Measurements from ENCODE around the gene STPG2.
"Not testable (repeated sequence)": the region's sequence is repeated elsewhere in the genome, so short reads cannot be mapped to it uniquely, and the experiment has no call there.

The STPG2 gene

GRCh38 chr4:97639961-97640360, 503.3 kb downstream of the STPG2 start:
- no peak for DNase-seq (ENCODE audit: low read depth in 2 of 2)

- DNase-seq (ENCODE audit: low read depth in 2 of 2), result not testable (repeated sequence)
These were observed 509.4 kb downstream of the STPG2 start for GRCh38 chr4:97633831-97634230.

GRCh38 chr4:97627750-97628149, 515.5 kb downstream of the STPG2 start:
- DNase-seq (ENCODE audit: low read depth in 2 of 2), result no peak

- no peak for DNase-seq (ENCODE audit: low read depth in 2 of 2)
These were observed 519.1 kb downstream of the STPG2 start for GRCh38 chr4:97624204-97624603.

GRCh38 chr4:97605932-97606331, 537.3 kb downstream of the STPG2 start:
- no peak for DNase-seq (ENCODE audit: low read depth in 2 of 2)

GRCh38 chr4:97593248-97593647, 550.0 kb downstream of the STPG2 start:
- DNase-seq (ENCODE audit: low read depth in 2 of 2), result no peak

- no peak for DNase-seq (ENCODE audit: low read depth in 2 of 2)
These were observed 553.0 kb downstream of the STPG2 start for GRCh38 chr4:97590266-97590665.

- no peak for DNase-seq (ENCODE audit: low read depth in 2 of 2)
These were observed 553.6 kb downstream of the STPG2 start for GRCh38 chr4:97589481-97590196.

GRCh38 chr4:97587912-97588311, 555.4 kb downstream of the STPG2 start:
- no peak for DNase-seq (ENCODE audit: low read depth in 2 of 2)

- no peak for DNase-seq (ENCODE audit: low read depth in 2 of 2)
These were observed 558.0 kb downstream of the STPG2 start for GRCh38 chr4:97585274-97585673.

GRCh38 chr4:97582890-97583289, 560.4 kb downstream of the STPG2 start:
- DNase-seq (ENCODE audit: low read depth in 2 of 2), result no peak

- no peak for DNase-seq (ENCODE audit: low read depth in 2 of 2)
These were observed 566.3 kb downstream of the STPG2 start for GRCh38 chr4:97577004-97577403.

GRCh38 chr4:97560009-97560408, 583.3 kb downstream of the STPG2 start:
- no peak for DNase-seq (ENCODE audit: low read depth in 2 of 2)

- no peak for DNase-seq (ENCODE audit: low read depth in 2 of 2)
These were observed 585.0 kb downstream of the STPG2 start for GRCh38 chr4:97558204-97558778.

- DNase-seq (ENCODE audit: low read depth in 2 of 2), result not testable (repeated sequence)
These were observed 592.6 kb downstream of the STPG2 start for GRCh38 chr4:97550637-97551036.

- no peak for DNase-seq (ENCODE audit: low read depth in 2 of 2)
These were observed 594.2 kb downstream of the STPG2 start for GRCh38 chr4:97548943-97549583.

GRCh38 chr4:97548186-97548585, 595.1 kb downstream of the STPG2 start:
- no peak for DNase-seq (ENCODE audit: low read depth in 2 of 2)

- no peak for DNase-seq (ENCODE audit: low read depth in 2 of 2)
These were observed 611.9 kb downstream of the STPG2 start for GRCh38 chr4:97531351-97531750.

GRCh38 chr4:97530676-97531075, 612.6 kb downstream of the STPG2 start:
- DNase-seq (ENCODE audit: low read depth in 2 of 2), result no peak

- no peak for DNase-seq (ENCODE audit: low read depth in 2 of 2)
These were observed 618.0 kb downstream of the STPG2 start for GRCh38 chr4:97525236-97525635.

- DNase-seq (ENCODE audit: low read depth in 2 of 2), result no peak
These were observed 625.3 kb downstream of the STPG2 start for GRCh38 chr4:97517939-97518338.

- DNase-seq (ENCODE audit: low read depth in 2 of 2), result no peak
These were observed 629.4 kb downstream of the STPG2 start for GRCh38 chr4:97513917-97514316.
